A172 (cell line): ENCODE measurements around the gene KRT82. TPM values are rescaled to one million over a fixed set of nuclear protein-coding genes. Genes with fewer than 3 reads are reported as not detected.
A peak's percentile ranks its signal among the peaks of the same experiment; 100 is the strongest.
"Not testable (repeated sequence)": the region's sequence is repeated elsewhere in the genome, so short reads cannot be mapped to it uniquely, and the experiment has no call there.

Experiments
- DNase-seq: peaks from one replicate; pipeline ENCODE4 v3.0.0-alpha.2; 2015; ENCODE audit warnings: low spot score
- total RNA-seq: library from RNA; depleted of rRNA; stranded (reverse); fragments of >200 nt; shearing (Covaris generic); gene quantifications from 2 replicates; pipeline ENCODE4 v1.2.3, GENCODE V29; 2014

The KRT82 gene
- total RNA-seq, 1 experiment from 2014 or later: not detected

DNA sequence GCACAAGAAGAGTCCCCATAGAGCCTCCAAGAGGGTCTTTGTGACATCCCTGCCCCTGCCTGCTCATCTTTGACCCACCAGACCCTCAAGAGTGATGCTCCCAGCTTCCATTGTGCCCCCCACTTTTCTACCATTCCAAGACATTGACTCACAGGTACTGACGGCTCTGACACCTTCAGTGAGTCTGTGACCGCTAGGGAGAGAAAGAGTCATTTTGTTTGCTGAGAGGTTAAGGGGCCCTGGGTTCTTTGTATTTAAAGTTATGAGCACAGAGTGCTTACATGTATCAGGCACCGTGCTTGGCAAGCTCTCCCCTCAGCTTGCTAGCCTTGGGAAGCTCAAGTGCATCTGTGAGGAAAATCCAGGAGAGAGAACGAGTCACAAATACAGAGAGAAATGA, 7.1 kb upstream of the KRT82 start:
- no peak for DNase-seq

- no peak for DNase-seq
These were observed 5.7 kb upstream of the KRT82 start for GRCh38 chr12:52411815-52412214.

- not testable (repeated sequence) for DNase-seq
These were observed 4.6 kb upstream of the KRT82 start for GRCh38 chr12:52410589-52411248.

- no peak for DNase-seq
These were observed 1.8 kb upstream of the KRT82 start for GRCh38 chr12:52407918-52408317.

GRCh38 chr12:52404951-52405350, 1.2 kb downstream of the KRT82 start:
- DNase-seq: no peak

- DNase-seq: no peak
These were observed 2.6 kb downstream of the KRT82 start for GRCh38 chr12:52403561-52403960.

DNA sequence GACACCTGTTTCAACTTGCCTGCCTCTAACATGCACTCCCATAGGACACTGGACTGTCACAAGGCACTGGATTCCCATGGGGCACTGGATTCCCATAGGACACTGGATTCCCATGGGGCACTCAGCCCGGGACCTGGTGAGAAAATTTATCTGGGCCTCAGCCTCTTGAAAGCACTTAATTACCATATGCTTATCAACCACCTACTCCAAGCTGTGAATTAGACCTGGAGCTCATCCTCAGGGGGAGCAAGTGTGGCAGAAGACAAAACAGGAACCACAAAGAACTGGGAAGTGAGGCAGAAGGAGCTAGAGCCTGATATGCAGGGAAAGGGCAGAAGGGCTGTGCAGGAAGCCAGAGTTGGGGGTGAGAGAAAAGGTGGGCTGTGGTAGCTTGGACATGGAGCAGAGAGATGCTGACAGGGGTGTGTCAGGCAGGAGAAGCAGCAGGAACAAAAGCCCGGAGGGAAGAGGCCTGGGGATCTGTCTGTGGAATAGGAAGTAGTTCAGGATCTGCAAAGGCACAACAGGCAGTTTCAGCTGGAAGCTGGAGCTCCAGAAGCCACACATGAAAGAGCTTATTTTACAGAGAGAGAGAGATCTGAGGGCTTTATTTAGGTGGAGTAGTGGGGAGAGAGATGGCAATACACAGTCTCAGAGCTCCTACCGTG, 3.1 kb downstream of the KRT82 start:
- DNase-seq: no peak

- DNase-seq: no peak
These were observed 3.8 kb downstream of the KRT82 start for GRCh38 chr12:52402377-52402776.

DNA sequence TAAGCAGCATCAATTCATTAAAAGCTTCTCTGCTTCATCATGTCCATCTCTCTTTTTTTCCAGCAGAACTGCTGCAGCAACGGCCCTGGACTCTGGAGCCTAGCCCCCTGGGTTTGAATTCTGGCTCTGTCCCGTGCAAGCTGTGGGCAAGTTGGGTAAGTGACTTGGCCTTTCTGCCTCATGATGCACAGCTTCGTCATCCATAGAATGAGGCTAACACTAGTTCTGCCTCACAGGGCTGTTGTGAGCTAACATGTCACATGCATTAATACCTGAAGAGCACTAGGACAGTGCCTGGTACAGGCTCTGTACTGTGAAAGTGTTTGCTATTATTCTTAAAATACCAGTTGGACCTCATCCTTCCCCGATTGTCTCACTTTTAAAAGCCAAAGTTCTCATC, 4.2 kb downstream of the KRT82 start:
- DNase-seq: no peak

DNA sequence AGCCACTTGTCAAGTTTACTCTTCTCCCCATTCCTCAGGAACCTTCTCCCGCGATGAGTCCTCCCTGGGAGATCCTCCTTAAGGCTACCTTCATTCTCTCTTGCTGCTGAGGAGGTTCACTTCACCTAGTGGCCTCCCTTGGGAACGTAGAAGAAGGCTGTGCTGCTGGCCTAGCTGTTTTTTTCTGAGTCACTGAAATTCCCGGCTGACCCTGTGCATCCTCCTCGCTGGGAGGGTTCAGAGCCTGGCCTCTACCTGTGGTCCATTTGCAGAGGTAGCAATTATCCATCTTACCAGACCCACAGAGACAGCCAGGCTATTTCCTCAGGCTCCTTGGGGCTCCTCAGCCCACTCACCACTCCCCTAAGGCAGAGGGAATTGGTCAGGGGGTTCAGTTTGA, 4.6 kb downstream of the KRT82 start:
- no peak for DNase-seq

- DNase-seq: no peak
These were observed 5.2 kb downstream of the KRT82 start for GRCh38 chr12:52400906-52401305.

GRCh38 chr12:52399756-52400155, 6.4 kb downstream of the KRT82 start:
- no peak for DNase-seq

GRCh38 chr12:52398176-52398575, 8.0 kb downstream of the KRT82 start:
- DNase-seq: no peak

DNA sequence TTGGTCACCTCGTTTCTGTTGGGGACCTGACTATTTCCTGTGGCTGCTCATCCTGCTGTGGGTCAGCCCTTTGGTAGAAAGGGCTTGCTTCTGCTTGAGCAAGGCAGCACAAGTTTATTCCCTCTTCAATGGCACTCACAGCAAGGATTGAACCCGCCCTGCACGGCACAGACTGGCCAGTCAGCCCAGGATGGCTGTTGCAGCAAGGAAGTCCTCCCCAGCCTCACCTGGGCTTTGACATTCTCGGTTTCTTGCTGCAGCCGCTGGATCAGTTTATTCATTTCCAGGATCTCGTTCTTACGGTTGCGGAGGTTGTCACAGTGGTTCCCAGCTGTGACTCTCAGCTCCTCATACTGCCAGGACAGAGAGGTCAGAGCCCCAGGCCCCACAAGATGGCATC, 9.5 kb downstream of the KRT82 start:
- no peak for DNase-seq

DNA sequence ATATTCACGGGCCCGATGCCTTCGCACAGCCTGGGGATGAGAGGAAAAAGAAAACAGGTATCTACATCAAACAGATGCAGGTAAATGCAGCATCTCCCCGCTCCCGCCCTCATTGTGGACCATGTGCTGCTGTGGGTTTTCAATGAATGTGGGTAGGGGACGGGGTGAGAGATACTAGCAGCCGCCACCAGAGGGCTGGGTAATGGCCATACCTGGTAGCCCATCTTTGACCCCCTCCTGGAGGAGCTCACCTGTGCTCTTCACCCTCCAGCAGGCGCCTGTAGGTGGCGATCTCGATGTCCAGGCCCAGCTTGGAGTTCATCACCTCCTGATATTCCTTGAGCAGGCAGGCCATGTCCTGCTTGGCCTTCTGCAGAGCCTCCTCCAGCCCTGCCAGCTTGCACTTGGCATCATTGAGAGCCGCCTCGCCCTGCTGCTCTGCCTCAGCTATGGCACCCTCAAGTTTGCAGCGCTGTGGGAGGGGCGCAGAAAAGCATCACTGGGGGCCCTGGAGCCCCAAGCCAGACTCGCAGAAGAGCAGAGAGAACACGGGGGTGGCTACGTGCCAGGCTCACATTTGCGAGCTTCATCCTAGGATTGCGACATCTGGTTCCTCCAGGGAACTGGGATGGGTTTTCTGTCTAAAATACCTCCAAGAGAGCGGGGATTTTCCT, 10.2 kb downstream of the KRT82 start:
- DNase-seq: no peak

DNA sequence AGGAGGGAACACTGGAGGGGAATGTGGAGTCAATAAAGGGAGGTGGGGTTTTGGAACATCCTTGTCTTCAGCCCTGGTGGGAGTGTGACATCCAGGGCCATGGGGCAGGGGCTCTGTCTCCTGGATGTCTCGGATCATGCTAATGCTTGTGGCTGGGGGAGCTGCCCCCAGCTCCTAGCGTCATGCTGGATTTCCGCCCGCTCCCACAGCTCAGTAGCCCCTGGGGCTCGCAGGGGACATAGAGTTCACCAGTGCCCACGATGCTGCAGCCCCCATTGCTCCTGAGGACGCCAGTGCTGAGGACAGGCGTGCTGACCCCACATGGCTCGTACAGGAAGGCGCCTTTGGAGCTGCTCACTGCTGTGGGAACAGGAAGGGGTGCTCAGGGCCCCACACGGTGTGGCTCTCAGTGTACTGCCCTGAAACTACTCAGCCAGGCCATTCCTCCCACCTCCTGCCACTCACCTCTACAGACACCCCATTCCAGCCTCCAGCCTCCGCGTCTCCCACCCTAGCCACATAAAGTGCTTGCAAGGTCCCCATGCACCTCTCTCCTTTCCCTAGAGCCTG, 11.2 kb downstream of the KRT82 start:
- no peak for DNase-seq

DNA sequence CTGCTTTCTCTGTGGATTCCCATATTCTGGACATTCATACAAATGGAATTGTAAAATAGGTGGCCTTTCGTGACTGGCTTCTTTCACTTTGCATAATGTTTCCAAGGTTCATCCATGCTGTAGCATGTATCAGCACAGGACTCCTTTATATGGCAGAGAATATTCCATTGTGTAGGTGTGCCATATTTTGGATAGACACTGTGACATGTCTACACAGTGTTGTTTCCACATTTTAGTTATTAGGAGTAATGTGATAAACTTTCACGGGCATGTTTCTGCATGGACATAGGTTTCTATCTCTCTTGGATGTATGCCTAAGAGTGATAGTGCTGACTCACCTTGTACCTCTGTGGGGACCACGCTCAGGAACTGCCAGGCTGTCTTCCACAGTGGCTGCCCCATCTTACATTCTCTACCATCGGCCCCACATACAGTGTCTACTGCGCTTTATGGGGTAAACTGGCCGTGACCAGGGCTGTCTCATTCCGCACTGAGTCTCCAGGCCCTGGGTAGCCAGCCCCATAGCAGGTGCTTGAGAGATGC, 13.6 kb downstream of the KRT82 start:
- DNase-seq: no peak

- peak; percentile 36 for DNase-seq
These were observed 14.5 kb downstream of the KRT82 start for GRCh38 chr12:52391618-52392002.

DNA sequence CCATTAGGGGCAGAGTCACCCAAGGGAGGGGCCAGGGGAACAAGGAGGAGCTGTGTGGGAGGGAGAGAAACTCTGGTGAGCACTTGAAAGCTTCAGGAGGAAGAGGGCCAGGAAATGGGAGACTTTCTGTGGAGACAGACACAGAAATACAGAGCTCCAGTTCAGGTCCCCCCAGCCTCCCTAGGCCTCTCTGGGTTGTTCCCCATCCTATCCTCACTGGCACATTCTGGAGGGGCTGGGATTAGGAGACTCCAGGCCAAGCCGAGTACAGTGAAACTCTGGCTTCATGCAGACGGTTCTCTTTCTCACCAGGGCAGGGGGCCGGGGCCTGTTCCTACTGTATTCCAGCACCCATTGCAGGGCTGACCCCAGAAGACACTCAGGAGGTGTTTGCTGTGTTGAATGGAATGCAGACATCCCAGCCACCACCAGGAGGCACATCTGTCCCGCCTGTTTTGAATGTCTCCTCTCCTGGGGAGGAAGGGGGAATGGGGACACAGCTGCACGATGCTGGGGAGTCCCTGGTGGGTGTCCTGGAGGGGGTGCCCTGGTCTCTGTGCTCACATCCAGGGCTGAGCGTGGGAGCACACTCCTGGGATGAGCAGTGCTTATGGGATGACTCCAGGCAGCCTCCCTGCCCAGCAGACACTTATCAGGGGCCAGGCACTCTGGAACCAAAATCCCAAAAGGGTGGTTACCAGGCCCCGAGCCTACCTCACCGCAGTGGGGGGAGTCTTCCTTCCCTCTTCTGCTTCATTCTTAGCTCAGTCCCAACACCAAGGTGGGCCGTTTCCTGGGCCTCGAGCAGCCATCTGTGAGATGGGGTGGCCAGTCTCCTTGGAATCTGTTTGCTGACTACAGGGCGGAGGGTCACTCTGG, 15.2 kb downstream of the KRT82 start:
- DNase-seq: peak; percentile 46

DNA sequence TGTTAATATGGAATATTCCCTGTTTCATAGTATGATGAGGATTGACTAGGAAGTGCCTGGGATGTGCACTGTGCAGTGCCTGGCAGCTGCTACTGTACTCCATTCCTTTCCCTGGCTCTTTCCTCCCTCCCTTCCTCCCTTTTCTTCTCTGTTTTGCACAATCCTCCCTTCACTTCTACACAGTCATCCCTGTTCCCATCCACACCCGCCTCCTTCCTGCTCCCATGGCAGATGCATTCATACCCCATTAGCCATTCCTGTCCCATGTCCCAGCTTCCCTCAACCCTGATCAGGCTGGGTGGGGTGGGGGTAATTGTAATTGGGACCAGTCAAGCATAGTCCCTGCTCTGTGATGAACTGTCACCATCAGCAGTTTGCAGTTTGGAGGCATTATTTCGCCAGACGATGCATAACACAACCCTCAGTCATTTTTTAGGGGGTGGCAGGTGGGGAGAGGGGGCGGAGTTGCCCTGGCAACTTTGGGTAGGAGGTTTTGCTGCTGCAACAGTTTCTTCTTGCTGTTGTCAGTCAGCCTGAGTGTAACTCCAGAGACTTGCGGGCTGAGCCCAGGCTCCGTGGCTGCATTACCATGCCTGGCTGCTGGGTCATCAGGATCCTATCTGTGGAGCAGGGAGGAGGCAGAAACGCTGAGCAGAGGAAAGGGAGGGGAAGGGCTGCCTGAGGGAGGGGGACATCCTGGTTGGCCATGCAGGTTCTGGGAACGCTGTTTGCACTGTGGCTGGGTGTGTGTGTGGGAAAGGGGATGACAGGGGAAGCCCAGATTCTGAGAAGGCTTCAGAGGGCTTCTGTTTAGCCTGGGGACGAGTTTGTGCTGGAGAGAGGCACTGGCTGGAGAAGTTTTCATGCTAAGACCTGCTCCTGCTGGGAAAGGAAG, 16.6 kb downstream of the KRT82 start:
- DNase-seq: no peak

DNA sequence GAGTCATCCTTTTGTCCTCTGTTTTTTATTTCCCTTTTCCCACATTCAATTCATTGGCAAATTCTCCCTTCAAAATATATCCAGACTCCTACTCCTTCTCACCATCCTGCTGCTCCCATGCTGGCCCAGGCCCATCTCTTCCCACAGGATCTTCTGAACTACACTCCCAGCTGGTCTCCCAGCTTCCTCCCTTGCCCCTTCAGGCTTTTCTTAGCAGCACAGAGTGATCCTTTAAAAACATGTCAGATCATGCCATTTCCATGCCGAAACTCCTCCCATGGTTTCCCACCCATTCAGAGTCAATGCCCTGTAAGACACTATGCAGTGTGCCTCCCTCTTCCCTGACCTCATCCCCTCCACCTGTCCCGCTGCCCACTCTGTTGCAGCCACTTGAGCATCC, 18.3 kb downstream of the KRT82 start:
- DNase-seq: no peak
